Measurements from ENCODE around the gene UBE2V1.

UBE2V1 gene

GRCh38 chr20:50037575-50037974, 75.4 kb downstream of the UBE2V1 start:
- H4K8ac ChIP-seq (ENCODE audit: low read depth, low read length) = no peak overlapping the region
- H3K27me3 ChIP-seq (ENCODE audit: control insufficient read depth in 3 of 3, insufficient read depth in 3 of 3, low read depth in 1 of 3, low read length in 3 of 3) = no peaks in the 10 kb centered on the region
- no peak overlapping the region for H3K27ac ChIP-seq (replicated peaks; ENCODE audit: low read length)
- no peaks in the 10 kb centered on the region for H3K9me3 ChIP-seq (replicated peaks in 1 of 2; ENCODE audit: control insufficient read depth in 2 of 2, insufficient read depth in 1 of 2, low read depth in 1 of 2, low read length in 2 of 2)
- H3K4ac ChIP-seq (ENCODE audit: low read length) = no peak overlapping the region
- H3K36me3 ChIP-seq (replicated peaks in 1 of 2; ENCODE audit: control insufficient read depth in 2 of 2, insufficient read depth in 2 of 2, low read length in 2 of 2) = no peaks in the 10 kb centered on the region
- H2AK5ac ChIP-seq (ENCODE audit: low read depth, low read length) = peak overlapping the region; percentile 8
- no peak overlapping the region for H3K14ac ChIP-seq (ENCODE audit: low read length)
- H3K79me1 ChIP-seq (ENCODE audit: low read depth, low read length) = no peaks in the 10 kb centered on the region
- no peak overlapping the region for H2BK5ac ChIP-seq (ENCODE audit: low read length)
- no peak overlapping the region for H3K9ac ChIP-seq (ENCODE audit: low read depth, low read length, poor library complexity)
- H3K4me3 ChIP-seq (ENCODE audit: low read length in 2 of 2) = no peak overlapping the region
- H3K23ac ChIP-seq (ENCODE audit: low read depth, low read length, poor library complexity) = no peak overlapping the region
- no peak overlapping the region for H2BK12ac ChIP-seq (ENCODE audit: low read length)
- peaks cover 7 to 13% of the 10 kb centered on the region in 2 donors for H3K4me1 ChIP-seq (ENCODE audit: control insufficient read depth in 2 of 2, insufficient read depth in 1 of 2, low read depth in 1 of 2, low read length in 2 of 2)
- WGBS, 2 donors (ENCODE audit: extremely low coverage in 2 of 2, insufficient read length in 2 of 2, insufficient replicate concordance in 1 of 2) = no CpG with 5 or more reads among the region's 7 CpGs
- peak overlapping the region; percentile 40 for H2BK15ac ChIP-seq (ENCODE audit: low read length)
- no peak for DNase-seq (ENCODE audit: low spot score)
- no peak overlapping the region for H2BK120ac ChIP-seq (ENCODE audit: low read depth, low read length)
- H4K91ac ChIP-seq (ENCODE audit: low read depth, low read length, poor library complexity) = no peak overlapping the region
- no peak overlapping the region for H2AFZ ChIP-seq (ENCODE audit: low read length)
- H3K18ac ChIP-seq (ENCODE audit: low read length) = no peak overlapping the region
- H3K4me2 ChIP-seq (ENCODE audit: insufficient read depth, low read length, poor library complexity, severe bottlenecking) = no peak overlapping the region

DNA sequence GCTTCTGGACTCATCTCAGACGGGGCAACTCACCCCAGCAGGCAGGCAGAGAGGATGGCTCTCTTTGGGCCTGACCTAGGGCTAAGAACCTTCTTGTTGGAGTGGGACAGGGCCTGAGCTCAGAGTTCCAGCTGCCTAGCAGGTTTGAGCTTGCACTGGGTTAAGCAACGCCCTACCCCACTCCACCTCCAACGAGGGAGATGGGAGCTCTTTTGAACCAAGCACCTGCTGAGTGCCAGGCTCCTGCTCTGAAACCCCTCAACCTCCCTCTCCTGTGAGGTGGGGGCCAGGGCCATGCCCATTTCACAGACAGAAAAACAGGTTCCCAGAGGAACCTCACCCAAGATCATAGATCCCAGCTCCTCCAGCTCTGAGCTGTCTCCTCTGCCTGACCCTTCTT, 75.8 kb downstream of the UBE2V1 start:
- H3K9me3 ChIP-seq (replicated peaks in 1 of 2; ENCODE audit: control insufficient read depth in 2 of 2, insufficient read depth in 1 of 2, low read depth in 1 of 2, low read length in 2 of 2) = peaks cover 0 to 2% of the 10 kb centered on the region in 2 donors
- H3K4me3 ChIP-seq (ENCODE audit: low read length in 2 of 2) = no peak overlapping the region
- no peaks in the 10 kb centered on the region for H3K79me1 ChIP-seq (ENCODE audit: low read depth, low read length)
- no peak overlapping the region for H2BK12ac ChIP-seq (ENCODE audit: low read length)
- no peak overlapping the region for H3K4ac ChIP-seq (ENCODE audit: low read length)
- no peak overlapping the region for H3K27ac ChIP-seq (replicated peaks; ENCODE audit: low read length)
- no peak overlapping the region for H3K14ac ChIP-seq (ENCODE audit: low read length)
- WGBS, 2 donors (ENCODE audit: extremely low coverage in 2 of 2, insufficient read length in 2 of 2, insufficient replicate concordance in 1 of 2) = no CpG with 5 or more reads among the region's 3 CpGs
- DNase-seq (ENCODE audit: low spot score) = no peak
- no peak overlapping the region for H2BK15ac ChIP-seq (ENCODE audit: low read length)
- H4K91ac ChIP-seq (ENCODE audit: low read depth, low read length, poor library complexity) = no peak overlapping the region
- no peak overlapping the region for H2BK5ac ChIP-seq (ENCODE audit: low read length)
- no peaks in the 10 kb centered on the region for H3K27me3 ChIP-seq (ENCODE audit: control insufficient read depth in 3 of 3, insufficient read depth in 3 of 3, low read depth in 1 of 3, low read length in 3 of 3)
- no peak overlapping the region for H2AFZ ChIP-seq (ENCODE audit: low read length)
- no peak overlapping the region for H4K8ac ChIP-seq (ENCODE audit: low read depth, low read length)
- peak overlapping the region; percentile 72 for H2AK5ac ChIP-seq (ENCODE audit: low read depth, low read length)
- peaks cover 7 to 13% of the 10 kb centered on the region in 2 donors for H3K4me1 ChIP-seq (ENCODE audit: control insufficient read depth in 2 of 2, insufficient read depth in 1 of 2, low read depth in 1 of 2, low read length in 2 of 2)
- H3K36me3 ChIP-seq (replicated peaks in 1 of 2; ENCODE audit: control insufficient read depth in 2 of 2, insufficient read depth in 2 of 2, low read length in 2 of 2) = no peaks in the 10 kb centered on the region
- no peak overlapping the region for H2BK120ac ChIP-seq (ENCODE audit: low read depth, low read length)
- peak overlapping the region; percentile 73 for H3K18ac ChIP-seq (ENCODE audit: low read length)
- H3K23ac ChIP-seq (ENCODE audit: low read depth, low read length, poor library complexity) = no peak overlapping the region
- no peak overlapping the region for H3K9ac ChIP-seq (ENCODE audit: low read depth, low read length, poor library complexity)
- H3K4me2 ChIP-seq (ENCODE audit: insufficient read depth, low read length, poor library complexity, severe bottlenecking) = no peak overlapping the region

- Histone ChIP-seq H3K23ac (ENCODE audit: low read depth, low read length, poor library complexity) (no peak overlapping the region), H3K18ac (ENCODE audit: low read length) (peak overlapping the region; percentile 73), H3K36me3 (replicated peaks in 1 of 2; ENCODE audit: control insufficient read depth in 2 of 2, insufficient read depth in 2 of 2, low read length in 2 of 2) (no peaks in the 10 kb centered on the region), H4K91ac (ENCODE audit: low read depth, low read length, poor library complexity) (no peak overlapping the region), H3K27ac (replicated peaks; ENCODE audit: low read length) (no peak overlapping the region), H3K4ac (ENCODE audit: low read length) (no peak overlapping the region), H2BK15ac (ENCODE audit: low read length) (no peak overlapping the region), H3K4me1 (ENCODE audit: control insufficient read depth in 2 of 2, insufficient read depth in 1 of 2, low read depth in 1 of 2, low read length in 2 of 2) (peaks cover 7 to 13% of the 10 kb centered on the region in 2 donors), H3K4me3 (ENCODE audit: low read length in 2 of 2) (no peak overlapping the region), H3K79me1 (ENCODE audit: low read depth, low read length) (no peaks in the 10 kb centered on the region), H2BK12ac (ENCODE audit: low read length) (no peak overlapping the region), H3K9me3 (replicated peaks in 1 of 2; ENCODE audit: control insufficient read depth in 2 of 2, insufficient read depth in 1 of 2, low read depth in 1 of 2, low read length in 2 of 2) (peaks cover 0 to 2% of the 10 kb centered on the region in 2 donors), H2BK120ac (ENCODE audit: low read depth, low read length) (no peak overlapping the region), H3K4me2 (ENCODE audit: insufficient read depth, low read length, poor library complexity, severe bottlenecking) (no peak overlapping the region), H2BK5ac (ENCODE audit: low read length) (no peak overlapping the region), H3K14ac (ENCODE audit: low read length) (no peak overlapping the region), H2AFZ (ENCODE audit: low read length) (no peak overlapping the region), H3K27me3 (ENCODE audit: control insufficient read depth in 3 of 3, insufficient read depth in 3 of 3, low read depth in 1 of 3, low read length in 3 of 3) (no peaks in the 10 kb centered on the region), H3K9ac (ENCODE audit: low read depth, low read length, poor library complexity) (no peak overlapping the region), H2AK5ac (ENCODE audit: low read depth, low read length) (peak overlapping the region; percentile 72), H4K8ac (ENCODE audit: low read depth, low read length) (no peak overlapping the region)
- DNase-seq (ENCODE audit: low spot score) = no peak
- no CpG with 5 or more reads among the region's 3 CpGs for WGBS, 2 donors (ENCODE audit: extremely low coverage in 2 of 2, insufficient read length in 2 of 2, insufficient replicate concordance in 1 of 2)
Observed at GRCh38 chr20:50036703-50037102, 76.2 kb downstream of the UBE2V1 start.

- Histone ChIP-seq H3K27me3 (ENCODE audit: control insufficient read depth in 3 of 3, insufficient read depth in 3 of 3, low read depth in 1 of 3, low read length in 3 of 3) (no peaks in the 10 kb centered on the region), H3K36me3 (replicated peaks in 1 of 2; ENCODE audit: control insufficient read depth in 2 of 2, insufficient read depth in 2 of 2, low read length in 2 of 2) (no peaks in the 10 kb centered on the region), H3K27ac (replicated peaks; ENCODE audit: low read length) (no peak overlapping the region), H3K79me1 (ENCODE audit: low read depth, low read length) (no peaks in the 10 kb centered on the region), H3K18ac (ENCODE audit: low read length) (peak overlapping the region; percentile 13), H3K9ac (ENCODE audit: low read depth, low read length, poor library complexity) (no peak overlapping the region), H2BK5ac (ENCODE audit: low read length) (no peak overlapping the region), H2BK12ac (ENCODE audit: low read length) (no peak overlapping the region), H2BK120ac (ENCODE audit: low read depth, low read length) (no peak overlapping the region), H3K4ac (ENCODE audit: low read length) (no peak overlapping the region), H3K14ac (ENCODE audit: low read length) (no peak overlapping the region), H3K4me3 (ENCODE audit: low read length in 2 of 2) (peak overlapping the region in 1 of 2 donors; percentile 45), H2BK15ac (ENCODE audit: low read length) (peak overlapping the region; percentile 84), H3K9me3 (replicated peaks in 1 of 2; ENCODE audit: control insufficient read depth in 2 of 2, insufficient read depth in 1 of 2, low read depth in 1 of 2, low read length in 2 of 2) (peaks cover 0 to 2% of the 10 kb centered on the region in 2 donors), H4K91ac (ENCODE audit: low read depth, low read length, poor library complexity) (no peak overlapping the region), H3K4me1 (ENCODE audit: control insufficient read depth in 2 of 2, insufficient read depth in 1 of 2, low read depth in 1 of 2, low read length in 2 of 2) (peaks cover 4 to 17% of the 10 kb centered on the region in 2 donors), H3K23ac (ENCODE audit: low read depth, low read length, poor library complexity) (no peak overlapping the region), H3K4me2 (ENCODE audit: insufficient read depth, low read length, poor library complexity, severe bottlenecking) (no peak overlapping the region), H4K8ac (ENCODE audit: low read depth, low read length) (no peak overlapping the region), H2AFZ (ENCODE audit: low read length) (no peak overlapping the region), H2AK5ac (ENCODE audit: low read depth, low read length) (no peak overlapping the region)
- no peak for DNase-seq (ENCODE audit: low spot score)
- no CpG with 5 or more reads among the region's 9 CpGs for WGBS, 2 donors (ENCODE audit: extremely low coverage in 2 of 2, insufficient read length in 2 of 2, insufficient replicate concordance in 1 of 2)
Observed at GRCh38 chr20:50034567-50035180, 78.3 kb downstream of the UBE2V1 start.

All from neuronal stem cell (in vitro differentiated cells).